EH (cell line): ENCODE results near the gene PANX1.

Experiments
- DNase-seq: peaks from one replicate; pipeline ENCODE4 v3.0.0-alpha.2; 2015; ENCODE audit warnings: low read depth

PANX1 gene

GRCh38 chr11:94129512-94130297 is 1.1 kb downstream of the PANX1 start:
- no peak for DNase-seq

DNA sequence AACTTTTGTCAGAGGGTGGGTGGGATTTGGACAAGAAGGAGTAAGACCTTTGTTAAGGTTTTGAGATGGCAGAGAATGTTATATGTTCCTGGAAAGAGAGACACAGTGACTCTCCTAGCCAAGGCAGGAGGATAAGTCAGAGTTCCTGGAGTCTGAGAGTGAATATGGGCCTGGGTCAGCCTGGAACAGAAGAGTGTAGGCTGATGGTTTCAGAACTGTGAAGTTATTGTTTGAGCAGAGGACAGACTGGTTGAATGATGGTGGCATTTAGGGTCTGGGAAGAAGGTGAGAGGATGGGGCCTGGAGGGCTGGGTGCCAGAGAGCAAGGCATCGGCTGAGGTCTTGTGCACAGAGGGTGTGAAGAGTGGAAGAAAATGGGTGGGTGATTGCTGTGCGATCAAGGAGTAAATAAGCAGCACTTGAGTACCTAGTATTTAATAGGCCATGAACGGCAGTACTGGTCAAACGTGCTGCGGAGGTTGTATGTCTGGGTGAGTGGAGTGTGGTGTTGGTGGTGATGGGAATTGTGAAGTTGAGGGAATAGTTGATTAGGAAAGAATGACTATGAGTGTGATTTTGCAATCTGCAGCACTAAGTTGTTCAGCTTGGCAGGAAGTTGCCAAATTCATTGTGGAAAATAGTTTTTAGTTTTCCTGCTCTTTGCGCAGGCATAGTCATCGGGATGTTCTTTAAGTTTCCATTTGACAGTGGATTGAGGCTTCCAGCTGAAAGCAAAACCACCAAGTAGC is 1.8 kb downstream of the PANX1 start:
- DNase-seq = peak; percentile 92

DNA sequence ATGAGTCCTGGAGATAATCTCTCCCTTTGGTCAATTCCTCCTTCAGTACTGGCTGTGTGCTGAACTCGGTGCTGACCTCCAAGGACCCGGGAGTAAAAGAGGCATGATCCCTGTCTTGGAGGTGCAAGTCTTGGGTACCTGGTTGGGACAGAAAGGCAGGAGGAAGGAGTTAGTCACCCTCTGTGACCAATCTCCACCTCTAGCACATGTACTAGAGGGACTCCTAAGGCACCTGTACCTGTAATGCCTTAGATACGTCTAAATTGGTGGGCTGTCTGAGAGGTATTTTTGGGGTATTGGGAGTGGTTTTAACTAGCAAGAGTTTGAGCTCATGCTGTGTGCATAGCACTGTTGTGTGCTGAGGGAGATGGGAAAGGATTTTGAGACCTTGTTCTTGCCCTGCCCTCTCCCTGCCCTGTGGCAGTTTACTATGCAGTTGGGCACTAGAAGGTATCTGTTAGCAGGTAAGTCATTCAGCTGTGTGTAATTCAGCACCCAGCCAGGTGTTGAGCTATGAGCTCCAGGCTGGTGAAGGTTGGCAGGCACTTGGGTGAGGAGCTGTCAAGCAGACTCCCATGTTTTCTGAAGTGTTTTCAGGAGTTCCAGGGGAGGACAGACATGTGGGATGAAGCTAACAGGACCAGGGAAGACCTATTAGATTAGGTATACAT is 2.5 kb downstream of the PANX1 start:
- DNase-seq = no peak

DNA sequence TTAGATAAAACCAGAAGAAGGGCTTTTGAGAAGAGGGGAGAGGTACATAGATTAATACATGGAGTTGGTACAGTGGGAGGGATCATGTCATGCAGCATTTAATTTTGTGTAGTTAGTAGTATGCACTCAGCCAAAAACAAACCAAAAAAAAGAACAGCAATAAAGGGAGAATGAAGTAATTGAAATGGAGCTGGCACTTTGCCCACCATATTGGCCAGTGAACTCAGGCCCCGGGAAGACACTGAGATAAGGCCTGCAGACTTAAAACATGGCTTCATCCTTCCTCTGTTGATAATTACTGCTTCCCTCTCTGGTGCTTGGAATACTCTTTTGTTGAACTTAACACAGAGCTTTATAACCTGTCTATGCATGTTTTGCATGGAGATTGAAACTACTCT is 3.1 kb downstream of the PANX1 start:
- DNase-seq = peak; percentile 61

- peak; percentile 94 for DNase-seq
Observed at GRCh38 chr11:94132152-94132558, 3.5 kb downstream of the PANX1 start.

DNA sequence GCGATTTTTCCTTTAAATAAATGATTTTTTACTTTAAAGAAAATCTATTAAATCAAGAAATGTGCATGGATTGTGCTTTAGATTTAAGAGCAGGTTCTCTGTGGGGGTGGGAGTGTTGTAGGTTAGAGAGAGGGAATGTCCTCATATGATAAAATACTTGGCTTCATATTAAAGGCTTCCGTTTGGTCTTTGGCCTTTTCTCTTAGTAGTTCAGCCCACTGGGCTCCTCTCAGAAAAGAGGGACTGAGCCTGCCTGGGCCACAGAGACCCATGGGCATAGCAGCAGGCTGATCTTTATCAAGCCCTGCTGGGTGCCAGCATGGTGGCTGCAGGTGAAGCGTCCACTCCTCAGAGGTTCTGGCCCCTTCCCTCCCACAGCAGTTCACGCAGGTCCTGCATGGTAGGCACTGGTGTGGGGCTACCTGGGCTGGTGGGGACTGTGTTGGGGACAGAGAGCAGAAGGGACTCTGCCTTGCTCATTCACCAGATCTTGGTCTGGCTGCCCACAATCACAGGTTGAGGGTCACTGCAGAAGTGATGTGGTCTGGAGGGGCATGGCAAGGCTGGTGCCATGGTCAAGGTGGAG is 4.3 kb downstream of the PANX1 start:
- DNase-seq = no peak

DNA sequence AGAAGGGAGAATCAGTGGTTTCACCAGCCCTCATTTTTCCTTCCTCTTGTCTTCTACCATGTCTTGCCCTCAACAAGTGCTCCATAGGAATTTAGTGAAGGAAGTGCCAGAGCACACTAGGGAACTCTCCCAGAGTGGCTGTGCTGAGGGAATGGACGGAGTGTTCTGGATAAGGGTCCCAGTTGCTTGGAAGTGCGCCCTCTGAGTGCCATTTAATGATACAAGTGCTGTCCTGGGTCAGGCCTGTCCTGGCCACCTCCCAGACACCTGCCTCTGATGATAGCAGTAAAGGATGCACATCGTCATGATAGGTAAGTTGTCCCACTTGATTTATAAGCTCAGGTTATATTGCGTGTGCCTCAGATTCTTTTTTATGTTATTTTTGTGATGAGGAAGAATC is 5.1 kb downstream of the PANX1 start:
- DNase-seq = no peak

DNA sequence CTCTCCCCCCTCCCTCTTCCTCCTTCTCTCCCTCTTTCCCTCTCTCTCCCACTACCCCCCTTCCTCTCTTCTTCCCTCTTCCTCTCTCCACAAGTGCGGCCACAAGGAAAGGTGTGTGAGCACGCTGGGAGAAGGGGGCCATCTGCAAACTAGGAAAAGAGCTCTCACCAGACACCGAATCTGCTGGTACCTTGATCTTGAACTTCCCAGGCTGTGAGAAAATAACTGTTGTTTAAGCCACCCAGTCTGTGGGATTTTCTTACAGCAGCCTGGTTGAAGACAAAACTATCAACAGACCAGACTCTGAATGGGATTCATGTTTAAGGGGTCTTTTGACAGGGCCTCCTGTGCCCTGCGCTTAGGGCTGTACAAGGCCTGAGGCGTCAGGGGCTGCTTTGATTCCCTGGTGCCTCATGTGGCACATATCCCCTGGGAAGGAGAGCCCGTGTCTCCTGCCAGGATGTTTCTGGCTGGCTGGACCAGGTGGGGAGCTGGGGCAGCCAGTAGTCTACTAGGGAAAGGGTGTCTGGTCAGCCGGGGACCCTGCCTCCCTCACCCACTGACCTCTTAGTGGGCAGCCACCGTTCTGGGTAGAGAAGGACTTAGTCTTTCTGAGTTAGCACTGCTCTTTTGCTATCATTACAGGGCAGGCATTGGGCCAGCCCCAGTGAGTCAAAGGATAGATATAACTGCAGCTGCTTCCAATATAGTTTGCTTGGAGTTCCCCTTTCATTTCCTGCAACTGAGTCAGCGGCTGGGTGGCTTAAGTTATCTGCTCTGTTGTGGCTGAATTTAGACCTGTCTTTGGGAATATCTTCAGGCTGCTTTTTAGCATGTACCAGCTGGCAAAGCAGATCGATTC is 6.2 kb downstream of the PANX1 start:
- peak; percentile 95 for DNase-seq

GRCh38 chr11:94139416-94139815 is 10.8 kb downstream of the PANX1 start:
- no peak for DNase-seq

DNA sequence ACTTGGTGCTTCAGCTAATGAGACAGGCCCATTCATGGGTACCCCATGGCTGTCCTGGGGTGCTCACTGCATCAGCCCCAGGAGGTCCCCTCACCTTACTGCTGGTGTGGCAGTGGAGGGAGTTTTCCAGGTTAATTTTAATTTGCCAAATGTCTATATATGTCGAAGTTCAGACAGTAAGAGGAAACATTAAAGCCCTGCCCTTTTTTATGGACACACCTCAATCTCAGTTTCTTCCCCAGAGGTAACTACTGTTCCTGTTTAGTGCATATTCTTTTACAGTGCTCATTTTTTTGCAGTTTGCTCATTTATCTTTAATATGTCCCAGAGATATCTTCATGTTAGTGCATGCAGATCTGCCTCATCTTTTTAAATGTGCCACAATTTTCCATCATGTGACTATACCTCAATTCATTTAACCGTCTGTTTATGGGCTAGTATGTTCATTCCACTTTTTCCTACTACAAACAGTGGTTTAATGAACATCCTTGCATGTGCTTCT is 11.6 kb downstream of the PANX1 start:
- no peak for DNase-seq

- DNase-seq = no peak
Observed at GRCh38 chr11:94141511-94142307, 13.1 kb downstream of the PANX1 start.

- no peak for DNase-seq
Observed at GRCh38 chr11:94142308-94143281, 14.0 kb downstream of the PANX1 start.

GRCh38 chr11:94144216-94144615 is 15.6 kb downstream of the PANX1 start:
- no peak for DNase-seq

DNA sequence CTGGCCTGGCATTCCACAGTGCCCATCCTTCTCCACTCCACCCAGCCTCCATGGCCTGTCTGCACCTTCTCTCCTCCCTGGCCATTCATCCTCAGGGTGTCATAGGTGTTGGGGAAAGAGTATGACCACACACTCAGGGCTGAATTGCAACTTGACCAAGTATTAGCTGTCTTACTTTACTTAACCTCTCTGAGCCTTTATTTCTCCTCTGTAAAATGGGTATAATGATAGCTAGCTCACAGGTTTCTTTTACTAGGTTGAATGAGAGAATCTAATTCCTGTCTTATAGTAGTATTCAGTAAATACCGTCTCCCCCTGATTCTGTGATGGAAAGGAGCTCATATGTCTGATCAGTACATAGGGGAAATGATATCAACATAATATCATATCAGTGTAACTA is 16.0 kb downstream of the PANX1 start:
- DNase-seq = no peak

DNA sequence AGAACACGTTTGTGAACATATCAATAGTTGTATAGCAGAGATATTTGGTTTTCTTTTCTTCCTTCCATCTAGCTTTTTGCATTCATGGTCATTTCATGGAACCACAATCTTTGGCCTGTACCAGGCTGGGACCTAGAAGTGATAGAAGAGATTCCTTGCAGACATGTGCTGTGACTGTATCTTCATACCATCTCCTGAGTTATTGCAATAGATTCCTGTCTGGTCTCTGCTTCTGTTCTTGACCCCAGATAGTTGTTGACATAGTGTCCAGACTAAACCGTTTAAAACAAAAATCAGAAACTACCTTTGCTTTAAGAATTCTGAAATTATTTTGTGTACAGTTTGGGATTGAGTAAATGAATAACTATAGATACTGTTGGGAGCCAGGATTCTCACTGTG is 16.8 kb downstream of the PANX1 start:
- DNase-seq = no peak

DNA sequence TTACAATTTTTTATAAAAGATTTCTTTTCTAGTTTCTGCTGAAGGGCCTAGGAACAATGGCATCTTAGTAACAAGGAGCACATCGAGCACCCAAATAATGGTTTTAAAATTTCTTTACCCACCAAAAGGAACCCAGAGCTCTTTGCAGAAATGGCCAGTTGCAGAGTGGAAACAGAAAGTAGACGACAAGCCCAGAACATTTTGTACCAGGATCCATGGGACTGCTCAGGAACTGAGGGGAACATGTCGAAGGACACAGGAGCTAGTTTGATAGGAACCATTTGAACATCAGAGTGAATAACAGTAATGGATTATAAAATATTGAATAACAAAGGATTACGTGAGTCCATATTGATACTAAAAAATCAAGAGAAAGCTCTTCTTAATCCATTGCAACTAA is 17.3 kb downstream of the PANX1 start:
- DNase-seq = no peak

- DNase-seq = no peak
Observed at GRCh38 chr11:94147433-94147845, 18.8 kb downstream of the PANX1 start.

DNA sequence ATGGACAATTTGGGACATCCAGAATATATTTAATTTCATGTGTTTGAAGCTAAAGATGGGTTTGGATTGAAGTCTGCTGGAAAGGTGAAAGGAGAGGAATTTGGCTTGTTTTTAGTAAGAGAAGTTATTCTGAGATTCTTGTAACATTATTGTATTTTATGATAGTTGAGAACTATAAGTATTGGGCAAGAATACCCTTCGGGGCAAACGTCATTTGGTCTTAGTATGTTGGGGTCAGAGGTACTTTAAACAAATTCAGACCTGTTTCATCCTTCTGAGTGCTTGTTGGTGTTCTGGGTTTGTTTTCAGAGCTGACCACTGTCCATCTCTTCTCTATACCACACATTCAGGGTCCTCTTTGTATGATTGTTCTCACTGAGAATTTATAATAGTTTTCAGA is 19.5 kb downstream of the PANX1 start:
- no peak for DNase-seq

DNA sequence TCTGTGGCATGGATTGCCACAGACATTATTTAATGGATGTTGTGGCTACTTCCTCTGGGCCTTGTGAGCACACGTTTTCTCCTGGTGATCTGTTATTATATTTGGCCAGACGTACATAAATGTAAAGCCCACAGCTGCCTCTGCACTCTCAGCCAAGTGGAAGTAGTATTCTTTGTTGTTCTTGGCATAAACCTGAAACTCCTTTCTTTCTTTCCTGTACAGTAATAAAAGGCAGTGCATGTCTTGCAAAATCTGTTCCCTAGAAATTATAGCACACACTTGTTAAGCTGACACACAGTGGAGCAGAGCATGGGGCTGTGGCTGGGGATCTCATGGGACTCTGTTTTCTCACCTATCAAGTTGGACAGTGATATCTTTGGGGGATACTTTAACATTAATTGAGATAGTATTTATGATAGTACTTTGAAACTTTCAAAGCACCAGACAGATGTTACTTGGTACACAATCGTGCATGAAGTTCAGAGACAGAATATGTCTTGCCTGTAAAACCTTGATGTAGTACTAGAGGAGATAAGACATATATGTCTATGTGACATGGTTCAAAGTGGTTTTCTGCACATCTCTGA is 20.9 kb downstream of the PANX1 start:
- peak; percentile 78 for DNase-seq
